Natural killer cell (primary cell): Measurements from ENCODE around the gene PLCD1. TPM values are rescaled to one million over a fixed set of nuclear protein-coding genes. Genes with fewer than 3 reads are reported as not detected.

Source experiments
- ATAC-seq, 3 donors: fragments of 150-1000 bp in 2 of 3; fragments of 200-7000 bp in 1 of 3; cut with Tn5 transposase; 1 replicate in 1 of 3; 2 replicates in 2 of 3; pipeline ENCODE4 v1.10.0; 2021; ENCODE audit warnings: mild to moderate bottlenecking in 2 of 3, moderate library complexity in 2 of 3
- DNase-seq, 2 donors: peaks; one replicate each; pipeline versions ENCODE4 v3.0.0 to v3.0.0-alpha.2; 2013 to 2021; ENCODE audit warnings: mixed read lengths in 1 of 2
- H3K27ac ChIP-seq: one replicate; pipeline ENCODE4 v1.5.1; 2013; ENCODE audit warnings: mild to moderate bottlenecking, low read length
- H3K27me3 ChIP-seq: one replicate; pipeline ENCODE4 v1.6.1; 2013; ENCODE audit warnings: low read length; ENCODE audit not compliant: control insufficient read depth, insufficient read depth
- H3K36me3 ChIP-seq: one replicate; pipeline ENCODE4 v1.6.1; 2013; ENCODE audit warnings: low read length; ENCODE audit not compliant: control insufficient read depth, insufficient read depth
- H3K4me1 ChIP-seq: one replicate; pipeline ENCODE4 v1.6.1; 2013; ENCODE audit warnings: low read length; ENCODE audit not compliant: control insufficient read depth, insufficient read depth
- H3K4me3 ChIP-seq: one replicate; pipeline ENCODE4 v1.5.1; 2013; ENCODE audit warnings: low read length
- H3K9me3 ChIP-seq: one replicate; pipeline ENCODE4 v1.6.1; 2013; ENCODE audit warnings: low read length; ENCODE audit not compliant: control insufficient read depth, insufficient read depth
- H3K27ac Mint-ChIP-seq, 2 donors: one replicate each; pipeline ENCODE4 v1.8.0; 2022; ENCODE audit warnings: mild to moderate bottlenecking in 2 of 2, mixed read lengths in 2 of 2, moderate library complexity in 1 of 2
- H3K27me3 Mint-ChIP-seq, 2 donors: one replicate each; pipeline ENCODE4 v1.8.0; 2022; ENCODE audit warnings: low read depth in 2 of 2, mixed read lengths in 2 of 2
- H3K36me3 Mint-ChIP-seq: one replicate; pipeline ENCODE4 v1.8.0; 2022; ENCODE audit warnings: mixed read lengths
- H3K4me1 Mint-ChIP-seq, 2 donors: one replicate each; pipeline ENCODE4 v1.8.0; 2022; ENCODE audit warnings: mixed read lengths in 2 of 2
- H3K4me3 Mint-ChIP-seq: one replicate; pipeline ENCODE4 v1.8.0; 2022; ENCODE audit warnings: mild to moderate bottlenecking, moderate library complexity, mixed read lengths
- H3K9me3 Mint-ChIP-seq, 2 donors: one replicate each; pipeline ENCODE4 v1.8.0; 2022; ENCODE audit warnings: mixed read lengths in 2 of 2
- WGBS: methylation state at CpG from one replicate; pipeline ENCODE4 v1.1.7; 2013; ENCODE audit warnings: missing lambda C conversion rate; ENCODE audit not compliant: insufficient coverage; 5-methylcytosine and 5-hydroxymethylcytosine counted together
- intact Hi-C: fragments of 100-400 bp; cut with micrococcal nuclease; formaldehyde crosslinking; loops from one replicate; pipeline ENCODE4 v1.14.2; 2022
- total RNA-seq, 4 donors: library from RNA; stranded (reverse); fragments of 120-200 nt in 1 of 4; gene quantifications; one replicate each; pipeline versions ENCODE4 v1.2.3 to v1.2.4, GENCODE V29; 2013 to 2022
- TF ChIP-seq, protein P1 (sequence below): fragments of 200-600 bp; IDR thresholded peaks from one replicate; pipeline ENCODE4 v1.8.0; 2022; ENCODE audit warnings: antibody characterized with exemption

The PLCD1 gene
- total RNA-seq, 3 donors from 2014 or later (not counting 1 experiment from before 2014, with no cell fraction given): 27.7 to 38.1 (median 29.4) TPM

DNA sequence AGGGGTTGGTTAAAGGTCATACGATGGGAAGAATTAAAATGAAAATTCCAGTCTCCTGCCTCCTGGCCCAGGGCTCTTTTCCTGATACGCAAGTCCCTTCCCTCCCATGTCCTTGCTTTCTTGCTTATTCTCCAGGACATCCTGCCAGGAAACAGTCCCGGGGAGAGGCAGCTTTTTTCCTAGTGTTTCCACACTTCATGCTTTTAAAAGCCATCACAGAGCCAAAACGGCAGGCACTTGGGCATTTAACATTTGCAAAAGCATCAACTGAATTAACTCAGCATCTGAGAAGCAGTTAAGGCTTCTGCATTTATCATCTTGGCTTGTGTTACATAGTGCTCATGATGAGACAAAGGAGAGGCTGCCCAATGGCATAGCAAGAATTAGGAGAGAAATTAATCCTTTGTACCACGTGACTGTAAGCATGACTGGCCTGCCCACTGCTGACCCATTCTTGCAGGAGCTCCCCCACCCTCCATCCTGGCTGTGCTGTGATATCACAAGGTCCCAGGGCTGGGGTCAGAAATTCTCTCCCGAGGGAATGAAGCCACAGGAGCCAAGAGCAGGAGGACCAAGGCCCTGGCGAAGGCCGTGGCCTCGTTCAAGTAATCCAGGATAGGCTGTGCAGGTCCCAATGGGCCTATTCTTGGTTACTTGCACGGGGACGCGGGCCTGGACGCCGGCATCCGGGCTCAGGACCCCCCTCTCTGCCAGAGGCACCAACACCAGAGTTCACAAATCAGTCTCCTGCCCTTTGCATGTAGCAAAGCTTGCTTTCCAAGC lies 60.4 kb downstream of the PLCD1 start:
- Histone ChIP-seq H3K27me3 (no peaks in the 10 kb centered on the region), H3K4me1 (no peaks in the 10 kb centered on the region), H3K27ac (no peak overlapping the region), H3K36me3 (no peaks in the 10 kb centered on the region), H3K4me3 (no peak overlapping the region), H3K9me3 (no peaks in the 10 kb centered on the region)
- TF ChIP-seq, protein P1, sequence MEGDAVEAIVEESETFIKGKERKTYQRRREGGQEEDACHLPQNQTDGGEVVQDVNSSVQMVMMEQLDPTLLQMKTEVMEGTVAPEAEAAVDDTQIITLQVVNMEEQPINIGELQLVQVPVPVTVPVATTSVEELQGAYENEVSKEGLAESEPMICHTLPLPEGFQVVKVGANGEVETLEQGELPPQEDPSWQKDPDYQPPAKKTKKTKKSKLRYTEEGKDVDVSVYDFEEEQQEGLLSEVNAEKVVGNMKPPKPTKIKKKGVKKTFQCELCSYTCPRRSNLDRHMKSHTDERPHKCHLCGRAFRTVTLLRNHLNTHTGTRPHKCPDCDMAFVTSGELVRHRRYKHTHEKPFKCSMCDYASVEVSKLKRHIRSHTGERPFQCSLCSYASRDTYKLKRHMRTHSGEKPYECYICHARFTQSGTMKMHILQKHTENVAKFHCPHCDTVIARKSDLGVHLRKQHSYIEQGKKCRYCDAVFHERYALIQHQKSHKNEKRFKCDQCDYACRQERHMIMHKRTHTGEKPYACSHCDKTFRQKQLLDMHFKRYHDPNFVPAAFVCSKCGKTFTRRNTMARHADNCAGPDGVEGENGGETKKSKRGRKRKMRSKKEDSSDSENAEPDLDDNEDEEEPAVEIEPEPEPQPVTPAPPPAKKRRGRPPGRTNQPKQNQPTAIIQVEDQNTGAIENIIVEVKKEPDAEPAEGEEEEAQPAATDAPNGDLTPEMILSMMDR: no peak
- Mint-ChIP-seq H3K9me3 (no peaks in the 10 kb centered on the region), H3K27ac (no peak overlapping the region), H3K4me1 (no peaks in the 10 kb centered on the region), H3K27me3 (peaks cover 5 to 11% of the 10 kb centered on the region in 2 donors), H3K4me3 (no peak overlapping the region), H3K36me3 (no peaks in the 10 kb centered on the region)
- 91% methylated on average over 15 of the region's 15 CpGs for WGBS
- ATAC-seq: no peak
- no peak for DNase-seq
- intact Hi-C loops: no loop called here

DNA sequence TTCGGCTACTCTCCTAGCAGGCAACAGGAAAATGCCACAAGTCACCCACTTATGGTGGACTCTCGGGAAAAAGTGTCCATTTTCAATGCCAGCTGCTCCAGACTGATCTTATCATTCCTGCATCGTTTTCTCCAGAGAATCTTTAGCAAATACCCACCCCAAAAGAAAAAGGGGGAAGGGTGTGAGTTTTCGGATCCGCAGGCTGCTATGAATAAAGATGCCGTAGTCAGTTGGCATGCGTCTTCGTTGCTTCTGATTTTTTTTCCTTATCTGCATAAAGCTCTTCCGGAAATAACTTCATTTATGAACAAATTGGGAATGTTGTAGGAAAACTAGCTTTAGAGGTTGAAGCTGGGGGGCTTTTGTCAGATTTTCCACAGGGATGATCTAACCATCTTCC lies 61.2 kb downstream of the PLCD1 start:
- 97% methylated on average over 8 of the region's 9 CpGs for WGBS
- Histone ChIP-seq H3K36me3 (no peaks in the 10 kb centered on the region), H3K9me3 (no peaks in the 10 kb centered on the region), H3K4me3 (no peak overlapping the region), H3K4me1 (no peaks in the 10 kb centered on the region), H3K27ac (no peak overlapping the region), H3K27me3 (no peaks in the 10 kb centered on the region)
- TF ChIP-seq, protein P1: no peak
- intact Hi-C loops: no loop called here
- Mint-ChIP-seq H3K36me3 (no peaks in the 10 kb centered on the region), H3K4me3 (no peak overlapping the region), H3K9me3 (no peaks in the 10 kb centered on the region), H3K4me1 (no peaks in the 10 kb centered on the region), H3K27me3 (peaks cover 5 to 11% of the 10 kb centered on the region in 2 donors), H3K27ac (no peak overlapping the region)
- ATAC-seq: no peak
- no peak for DNase-seq

DNA sequence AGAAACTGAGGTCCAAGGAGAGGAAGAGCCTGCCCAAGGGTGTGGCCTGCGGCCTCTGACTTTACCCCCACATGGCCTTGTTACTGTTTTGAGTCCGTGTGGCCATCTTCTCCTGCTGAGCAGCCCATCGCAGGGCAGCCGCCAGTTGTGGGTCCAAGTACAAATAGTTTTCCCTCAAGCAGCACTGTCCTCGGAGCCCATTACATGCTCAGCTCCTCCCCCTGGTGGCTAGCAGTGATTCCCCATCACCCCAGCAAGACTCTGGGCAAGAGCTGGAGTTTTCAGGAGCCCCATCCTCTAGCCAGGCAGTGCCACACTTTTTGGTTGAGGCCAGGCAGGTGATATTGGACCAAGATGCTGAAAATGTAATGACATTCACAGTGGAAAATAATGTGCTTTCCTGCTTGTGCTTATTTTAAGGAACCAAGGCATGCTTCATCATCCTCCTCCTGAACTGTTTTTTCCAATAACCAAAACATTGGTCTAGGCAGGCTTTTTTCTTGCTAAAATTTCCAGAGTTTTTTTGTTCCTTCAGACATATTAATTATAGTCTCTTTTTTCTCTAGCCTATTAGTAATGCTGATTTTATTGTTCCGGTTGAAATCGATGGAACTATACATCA lies 62.1 kb downstream of the PLCD1 start:
- no peaks in the 10 kb centered on the region for H3K9me3 Mint-ChIP-seq
- H3K4me3 Mint-ChIP-seq: no peak overlapping the region
- H3K27ac Mint-ChIP-seq: no peak overlapping the region
- ATAC-seq (peak; percentile 67 to 77 (median 69)), DNase-seq (peak in 1 of 2 donors; percentile 76)
- H3K27me3 Mint-ChIP-seq: peaks cover 5 to 11% of the 10 kb centered on the region in 2 donors
- Histone ChIP-seq H3K27ac (no peak overlapping the region), H3K27me3 (no peaks in the 10 kb centered on the region), H3K9me3 (no peaks in the 10 kb centered on the region), H3K36me3 (no peaks in the 10 kb centered on the region), H3K4me3 (no peak overlapping the region), H3K4me1 (no peaks in the 10 kb centered on the region)
- TF ChIP-seq, protein P1: peak; percentile 71
- intact Hi-C loops: loop anchor here (1.0 kb wide), 1 partner anchor 112 kb away; no protein-coding TSS in a partner anchor
- no peaks in the 10 kb centered on the region for H3K36me3 Mint-ChIP-seq
- WGBS: 49% methylated on average over 5 of the region's 7 CpGs
- H3K4me1 Mint-ChIP-seq: no peaks in the 10 kb centered on the region
